VCaP (cell line): ENCODE measurements around the gene ZNF440.

Experiments used
- H3K27ac ChIP-seq: fragments of 450-650 bp; 2 replicates; pipeline ENCODE4 v1.5.1; 2017
- TF ChIP-seq, protein P1 (sequence below): fragments of 450-650 bp; conservative IDR thresholded peaks from 2 replicates; pipeline ENCODE4 v1.5.1; 2017; ENCODE audit warnings: mild to moderate bottlenecking, moderate library complexity

The ZNF440 gene

GRCh38 chr19:11781295-11782057 is 32.6 kb upstream of the ZNF440 start:
- no peak overlapping the region for H3K27ac ChIP-seq
- TF ChIP-seq, protein P1, sequence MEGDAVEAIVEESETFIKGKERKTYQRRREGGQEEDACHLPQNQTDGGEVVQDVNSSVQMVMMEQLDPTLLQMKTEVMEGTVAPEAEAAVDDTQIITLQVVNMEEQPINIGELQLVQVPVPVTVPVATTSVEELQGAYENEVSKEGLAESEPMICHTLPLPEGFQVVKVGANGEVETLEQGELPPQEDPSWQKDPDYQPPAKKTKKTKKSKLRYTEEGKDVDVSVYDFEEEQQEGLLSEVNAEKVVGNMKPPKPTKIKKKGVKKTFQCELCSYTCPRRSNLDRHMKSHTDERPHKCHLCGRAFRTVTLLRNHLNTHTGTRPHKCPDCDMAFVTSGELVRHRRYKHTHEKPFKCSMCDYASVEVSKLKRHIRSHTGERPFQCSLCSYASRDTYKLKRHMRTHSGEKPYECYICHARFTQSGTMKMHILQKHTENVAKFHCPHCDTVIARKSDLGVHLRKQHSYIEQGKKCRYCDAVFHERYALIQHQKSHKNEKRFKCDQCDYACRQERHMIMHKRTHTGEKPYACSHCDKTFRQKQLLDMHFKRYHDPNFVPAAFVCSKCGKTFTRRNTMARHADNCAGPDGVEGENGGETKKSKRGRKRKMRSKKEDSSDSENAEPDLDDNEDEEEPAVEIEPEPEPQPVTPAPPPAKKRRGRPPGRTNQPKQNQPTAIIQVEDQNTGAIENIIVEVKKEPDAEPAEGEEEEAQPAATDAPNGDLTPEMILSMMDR: no peak

- H3K27ac ChIP-seq: no peak overlapping the region
- TF ChIP-seq, protein P1: no peak
Observed at GRCh38 chr19:11783767-11784166, 30.3 kb upstream of the ZNF440 start.

DNA sequence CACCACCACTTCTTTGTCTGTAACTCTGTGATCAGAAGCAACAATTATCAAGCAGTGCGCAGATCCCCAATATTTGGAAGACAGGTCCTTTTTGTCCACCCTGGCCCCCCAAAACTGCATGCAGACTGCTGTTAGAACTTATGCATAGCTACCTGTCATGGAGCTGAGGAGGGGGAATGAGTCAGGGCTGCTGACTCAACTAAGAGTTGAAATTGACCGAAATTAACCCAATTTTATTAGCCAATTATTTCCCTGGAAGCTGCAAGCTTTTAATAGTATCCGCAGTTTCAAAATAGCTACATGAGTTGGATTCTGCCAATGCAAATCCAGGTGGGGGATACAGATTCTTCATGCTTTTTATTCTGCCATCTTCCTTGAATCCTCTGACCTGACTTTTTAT is 29.7 kb upstream of the ZNF440 start:
- TF ChIP-seq, protein P1: no peak
- no peak overlapping the region for H3K27ac ChIP-seq

- TF ChIP-seq, protein P1: no peak
- H3K27ac ChIP-seq: no peak overlapping the region
Observed at GRCh38 chr19:11787536-11787935, 26.5 kb upstream of the ZNF440 start.

DNA sequence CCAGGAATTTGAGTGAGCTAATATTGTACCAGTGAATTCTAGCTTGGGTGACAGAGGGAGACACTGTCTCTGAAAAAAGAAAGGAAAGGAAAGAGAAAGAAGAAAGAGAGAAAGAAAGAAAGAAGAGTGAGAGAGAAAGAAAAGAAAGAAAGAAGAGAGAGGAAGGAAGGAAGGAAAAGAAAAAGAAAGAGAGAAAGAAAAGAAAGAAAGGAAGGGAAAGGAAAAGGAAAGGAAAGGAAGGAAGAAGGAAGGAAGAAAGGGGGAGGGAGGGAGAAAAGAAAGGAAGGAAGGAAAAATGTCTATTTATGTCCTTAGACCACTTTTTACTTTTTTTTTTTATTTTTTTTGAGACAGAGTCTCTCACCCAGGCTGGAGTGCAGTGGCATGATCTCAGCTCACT is 21.1 kb upstream of the ZNF440 start:
- TF ChIP-seq, protein P1: no peak
- no peak overlapping the region for H3K27ac ChIP-seq

- TF ChIP-seq, protein P1: peak; percentile 96
- H3K27ac ChIP-seq: peak overlapping the region; percentile 86
Observed at GRCh38 chr19:11797491-11797890, 16.6 kb upstream of the ZNF440 start.

DNA sequence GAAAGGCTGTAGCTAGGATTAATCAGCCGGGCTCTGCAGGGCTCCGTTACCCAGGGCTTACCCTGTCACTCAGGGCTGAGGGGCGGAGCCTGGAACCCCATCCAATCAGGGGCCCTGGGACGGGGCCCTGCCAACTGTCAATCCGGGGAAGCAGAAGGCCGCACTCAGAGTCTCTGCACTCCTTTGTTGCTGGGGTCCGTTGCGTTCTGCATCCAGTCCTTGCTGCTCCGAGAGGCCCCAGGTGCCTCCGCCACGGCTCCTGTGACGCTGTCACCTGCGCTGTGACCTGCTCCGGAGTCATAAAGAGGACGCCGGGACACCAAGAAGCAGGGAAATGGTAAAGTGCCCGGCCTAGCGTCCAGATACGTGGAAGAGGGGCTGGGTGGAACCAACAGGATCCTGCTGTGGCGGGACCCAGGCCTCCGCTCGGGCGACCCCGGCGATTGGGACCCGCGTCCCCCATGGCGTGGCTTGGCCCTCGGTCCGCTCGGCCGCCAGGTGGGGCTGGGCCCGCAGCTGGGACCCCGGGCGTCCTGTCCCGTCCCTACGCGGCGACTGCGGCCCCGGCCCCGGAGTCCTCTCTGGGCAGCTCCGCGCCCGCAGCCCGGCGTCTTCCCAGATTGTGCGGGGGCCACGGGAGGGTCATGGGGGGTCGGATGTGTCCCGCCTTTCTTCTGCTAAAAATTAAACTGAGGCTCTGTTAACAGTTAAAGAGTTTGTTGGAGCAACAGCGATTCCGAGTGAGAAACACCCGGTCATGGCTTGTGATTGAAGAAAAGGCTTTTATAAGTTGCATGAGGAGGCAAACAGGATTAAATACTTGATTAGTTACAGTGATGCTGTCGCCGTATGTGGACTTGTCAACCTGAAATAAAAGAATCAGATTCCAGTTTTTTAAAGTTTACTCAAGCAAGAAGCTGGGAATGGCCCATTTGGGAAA is 15.4 kb upstream of the ZNF440 start, which contains the start of gene ZNF491:
Gene ZNF491, plus strand, starts transcription at position 133 of the 940 bp plus-strand sequence. CDS start 7,431 bp downstream, outside the sequence.
- TF ChIP-seq, protein P1: peak; percentile 69
- peak within 1 kb of the TSS; percentile 86 for H3K27ac ChIP-seq
